ENCODE measurements around the gene HSP90B1.

Gene HSP90B1

GRCh38 chr12:103965590-103966504, 35.6 kb downstream of the HSP90B1 start, which contains the start of gene TDG (continued):
- TF ChIP-seq ZNF692 (tag by site-specific recombination; IDR thresholded peaks at IDR 0.05) = peak; percentile 86
- TF ChIP-seq ZNF658 (tag by site-specific recombination; IDR thresholded peaks at IDR 0.05) = no peak
- no peak for TF ChIP-seq ZNF707 (tag by site-specific recombination; IDR thresholded peaks at IDR 0.05)
- no peak for TF ChIP-seq ZNF514 (tag by site-specific recombination; IDR thresholded peaks at IDR 0.05)
- TF ChIP-seq OSR2 (tag by site-specific recombination; IDR thresholded peaks at IDR 0.05) = peak; percentile 46; the same call in 1 of the 2 replicates
- no peak for TF ChIP-seq AEBP2 (tag by site-specific recombination; IDR thresholded peaks at IDR 0.05; ENCODE audit: borderline replicate concordance)
- TF ChIP-seq KLF7 (tag by site-specific recombination; IDR thresholded peaks at IDR 0.05; ENCODE audit: borderline replicate concordance) = peak; percentile 62; the same call in 1 of the 2 replicates
- TF ChIP-seq ZNF214 (tag by site-specific recombination; IDR thresholded peaks at IDR 0.05; ENCODE audit: borderline replicate concordance) = no peak
- no peak for TF ChIP-seq ZNF555 (tag by site-specific recombination; conservative IDR thresholded peaks at IDR 0.05)
- TF ChIP-seq ZNF324 (tag by site-specific recombination; IDR thresholded peaks at IDR 0.05) = no peak; the same call in none of the 2 replicates
- TF ChIP-seq ZBTB26 (tag by site-specific recombination; optimal IDR thresholded peaks at IDR 0.05) = peak; percentile 95
- no peak for TF ChIP-seq MEIS1 (CRISPR knock-in tag; IDR thresholded peaks at IDR 0.05; ENCODE audit: borderline replicate concordance)
- TF ChIP-seq KLF10 (tag by site-specific recombination; IDR thresholded peaks at IDR 0.05) = no peak
- TF ChIP-seq ZNF18 (tag by site-specific recombination; IDR thresholded peaks at IDR 0.05) = no peak
- TF ChIP-seq MZF1 (tag by site-specific recombination; IDR thresholded peaks at IDR 0.05; ENCODE audit: borderline replicate concordance) = no peak
- TF ChIP-seq ZNF138 (tag by site-specific recombination; IDR thresholded peaks at IDR 0.05; ENCODE audit: borderline replicate concordance) = no peak
- peak; percentile 38; the same call in 1 of the 2 replicates for TF ChIP-seq ZIC2 (tag by site-specific recombination; IDR thresholded peaks at IDR 0.05)
- no peak for TF ChIP-seq ZNF404 (tag by site-specific recombination; IDR thresholded peaks at IDR 0.05)
- no peak for TF ChIP-seq ZNF19 (tag by site-specific recombination; IDR thresholded peaks at IDR 0.05; ENCODE audit: low read depth)
- no peak for TF ChIP-seq ZNF280C (tag by site-specific recombination; IDR thresholded peaks at IDR 0.05)
- TF ChIP-seq ZNF10 (tag by site-specific recombination; IDR thresholded peaks at IDR 0.05) = no peak; the same call in 1 of the 2 replicates
- no peak for TF ChIP-seq ZNF549 (tag by site-specific recombination; IDR thresholded peaks at IDR 0.05)
- TF ChIP-seq ZFP37 (tag by site-specific recombination; IDR thresholded peaks at IDR 0.05) = peak; percentile 95
- no peak; the same call in 1 of the 2 replicates for TF ChIP-seq PRDM4 (tag by site-specific recombination; IDR thresholded peaks at IDR 0.05)
- no peak for TF ChIP-seq ZFP3 (tag by site-specific recombination; IDR thresholded peaks at IDR 0.05; ENCODE audit: low read depth)
- no peak for TF ChIP-seq ZNF791 (tag by site-specific recombination; IDR thresholded peaks at IDR 0.05)
- no peak for TF ChIP-seq ZNF48 (tag by site-specific recombination; IDR thresholded peaks at IDR 0.05)
- TF ChIP-seq SCRT1 (tag by site-specific recombination; IDR thresholded peaks at IDR 0.05; ENCODE audit: borderline replicate concordance) = no peak
